OCI-LY1 (cell line): ENCODE results near the gene FGGY.
A peak's percentile ranks its signal among the peaks of the same experiment; 100 is the strongest.
"Not testable (repeated sequence)": the region's sequence is repeated elsewhere in the genome, so short reads cannot be mapped to it uniquely, and the experiment has no call there.

ENCODE experiments used
- H2AFZ ChIP-seq: fragments of 200-600 bp; sonication (generic), shearing (Covaris generic); 2 replicates; pipeline ENCODE4 v1.6.0; 2014; ENCODE audit warnings: antibody characterized with exemption, mild to moderate bottlenecking, low read length
- H3F3A ChIP-seq: fragments of 200-600 bp; sonication (generic), shearing (Covaris generic); 2 replicates; pipeline ENCODE4 v1.6.0; 2014; ENCODE audit warnings: mild to moderate bottlenecking, antibody characterized with exemption, low read length, moderate library complexity; ENCODE audit not compliant: insufficient read depth
- H3K27ac ChIP-seq: fragments of 200-600 bp; sonication (generic); 2 replicates; pipeline ENCODE4 v1.5.1; 2014; ENCODE audit warnings: low read length, mixed run types, mild to moderate bottlenecking, low read depth; ENCODE audit not compliant: poor library complexity, severe bottlenecking
- H3K27me3 ChIP-seq: fragments of 200-600 bp; sonication (generic); 2 replicates; pipeline ENCODE4 v1.6.0; 2014; ENCODE audit warnings: antibody characterized with exemption, mild to moderate bottlenecking, low read length, moderate library complexity; ENCODE audit not compliant: insufficient read depth
- H3K36me3 ChIP-seq: fragments of 200-600 bp; sonication (generic); 2 replicates; pipeline ENCODE4 v1.6.1; 2014; ENCODE audit warnings: mild to moderate bottlenecking, antibody characterized with exemption, low read length, moderate library complexity, mixed read lengths; ENCODE audit not compliant: insufficient read depth
- H3K4me1 ChIP-seq: fragments of 200-600 bp; sonication (generic); 2 replicates; pipeline ENCODE4 v1.5.1; 2014; ENCODE audit warnings: mild to moderate bottlenecking, low read length, moderate library complexity; ENCODE audit not compliant: insufficient read depth, severe bottlenecking
- H3K4me2 ChIP-seq: fragments of 200-600 bp; sonication (generic), shearing (Covaris generic); 2 replicates; pipeline ENCODE4 v1.6.1; 2014; ENCODE audit warnings: low read length
- H3K4me3 ChIP-seq: fragments of 200-600 bp; sonication (generic); 2 replicates; pipeline ENCODE4 v1.5.1; 2014; ENCODE audit warnings: low read length, low read depth, mild to moderate bottlenecking, mixed read lengths; ENCODE audit not compliant: poor library complexity, severe bottlenecking
- H3K79me2 ChIP-seq: fragments of 200-600 bp; shearing (Covaris generic); 2 replicates; pipeline ENCODE4 v1.6.1; 2016; ENCODE audit warnings: mixed run types, low read length, mixed read lengths; ENCODE audit not compliant: insufficient read depth
- H3K9ac ChIP-seq: fragments of 200-600 bp; sonication (generic), shearing (Covaris generic); 2 replicates; pipeline ENCODE4 v1.6.1; 2014; ENCODE audit warnings: mild to moderate bottlenecking, low read length, mixed read lengths
- H3K9me2 ChIP-seq: fragments of 200-600 bp; sonication (generic), shearing (Covaris generic); 2 replicates; pipeline ENCODE4 v1.6.1; 2014; ENCODE audit warnings: low read depth, mild to moderate bottlenecking, low read length, mixed read lengths
- H3K9me3 ChIP-seq: fragments of 200-600 bp; shearing (Covaris generic); 2 replicates; pipeline ENCODE4 v1.6.1; 2014; ENCODE audit warnings: low read length, mixed read lengths
- H4K20me1 ChIP-seq: fragments of 200-600 bp; sonication (generic), shearing (Covaris generic); 2 replicates; pipeline ENCODE4 v1.6.0; 2016; ENCODE audit warnings: mild to moderate bottlenecking, low read length; ENCODE audit not compliant: insufficient read depth
- CTCF ChIP-seq: fragments of 200-600 bp; sonication (generic), shearing (Covaris generic); IDR thresholded peaks from 2 replicates; pipeline ENCODE4 v1.5.1; 2017; ENCODE audit warnings: mild to moderate bottlenecking, antibody characterized with exemption, low read length, moderate library complexity, mixed read lengths
- EZH2 ChIP-seq: fragments of 200-600 bp; sonication (generic), shearing (Covaris generic); IDR thresholded peaks from 2 replicates; pipeline ENCODE4 v1.8.0; 2017; ENCODE audit warnings: borderline replicate concordance, mixed run types, mild to moderate bottlenecking, antibody characterized with exemption, low read length, moderate library complexity, mixed read lengths

The FGGY gene

GRCh38 chr1:59296358-59297256 is at the start of gene FGGY:
Gene FGGY, plus strand, starts transcription at chr1:59297094. Its CDS starts 24,456 bp downstream, at chr1:59321550.
- H3K4me3 ChIP-seq: peak within 1 kb of the TSS; percentile 70
- H3K4me2 ChIP-seq: peak within 1 kb of the TSS; percentile 75
- H3K9me2 ChIP-seq: no peaks in the 10 kb centered on the region
- TF ChIP-seq EZH2 (no peak), CTCF (no peak)
- peak within 1 kb of the TSS; percentile 26; the same call in 1 of the 2 replicates for H2AFZ ChIP-seq
- no peaks in the 10 kb centered on the region; the same call in 1 of the 2 replicates for H3F3A ChIP-seq
- peak within 1 kb of the TSS; percentile 27 for H3K27ac ChIP-seq
- peak within 1 kb of the TSS; percentile 70 for H3K9ac ChIP-seq
- no peaks in the 10 kb centered on the region for H3K36me3 ChIP-seq
- H3K9me3 ChIP-seq: no peaks in the 10 kb centered on the region
- no peaks in the 10 kb centered on the region for H3K79me2 ChIP-seq
- H3K4me1 ChIP-seq: peaks cover 17% of the 10 kb centered on the region
- H4K20me1 ChIP-seq: no peaks in the 10 kb centered on the region
- no peaks in the 10 kb centered on the region for H3K27me3 ChIP-seq

GRCh38 chr1:59248758-59249157 is 48.1 kb upstream of the FGGY start:
- Histone ChIP-seq H3K27me3 (no peaks in the 10 kb centered on the region), H3K4me3 (no peak overlapping the region), H3F3A (no peaks in the 10 kb centered on the region), H3K79me2 (no peaks in the 10 kb centered on the region), H2AFZ (no peak overlapping the region), H3K36me3 (no peaks in the 10 kb centered on the region), H4K20me1 (no peaks in the 10 kb centered on the region), H3K9me3 (no peaks in the 10 kb centered on the region), H3K9ac (no peak overlapping the region), H3K9me2 (no peaks in the 10 kb centered on the region), H3K4me2 (no peak overlapping the region), H3K27ac (no peak overlapping the region), H3K4me1 (no peaks in the 10 kb centered on the region)
- TF ChIP-seq CTCF (no peak), EZH2 (no peak)

GRCh38 chr1:59249396-59250137 is 47.3 kb upstream of the FGGY start:
- no peaks in the 10 kb centered on the region for H3K9me2 ChIP-seq
- H3K36me3 ChIP-seq: no peaks in the 10 kb centered on the region
- no peaks in the 10 kb centered on the region for H3F3A ChIP-seq
- no peak overlapping the region for H2AFZ ChIP-seq
- no peaks in the 10 kb centered on the region for H4K20me1 ChIP-seq
- no peaks in the 10 kb centered on the region for H3K27me3 ChIP-seq
- TF ChIP-seq EZH2 (no peak), CTCF (no peak)
- no peak overlapping the region for H3K4me3 ChIP-seq
- no peak overlapping the region for H3K27ac ChIP-seq
- H3K9me3 ChIP-seq: no peaks in the 10 kb centered on the region
- no peak overlapping the region for H3K9ac ChIP-seq
- H3K79me2 ChIP-seq: no peaks in the 10 kb centered on the region
- no peak overlapping the region for H3K4me2 ChIP-seq
- H3K4me1 ChIP-seq: no peaks in the 10 kb centered on the region

- H2AFZ ChIP-seq, H4K20me1 ChIP-seq, H3K79me2 ChIP-seq, H3K4me3 ChIP-seq, H3K4me1 ChIP-seq, H3K27me3 ChIP-seq, H3K9me2 ChIP-seq, H3K4me2 ChIP-seq, H3K9me3 ChIP-seq, H3K36me3 ChIP-seq, H3K9ac ChIP-seq, H3F3A ChIP-seq, H3K27ac ChIP-seq: not testable (repeated sequence)
Observed at GRCh38 chr1:59251061-59251460, 45.8 kb upstream of the FGGY start.

GRCh38 chr1:59256429-59256828 is 40.5 kb upstream of the FGGY start:
- H3K36me3 ChIP-seq, H3K27ac ChIP-seq, H3K27me3 ChIP-seq, H3K4me1 ChIP-seq, H4K20me1 ChIP-seq, H3K9me3 ChIP-seq, H3F3A ChIP-seq, H3K79me2 ChIP-seq, H3K4me3 ChIP-seq, H3K9ac ChIP-seq, H3K4me2 ChIP-seq, H3K9me2 ChIP-seq, H2AFZ ChIP-seq: not testable (repeated sequence)
